ENCODE data around the gene STK25.
"Not testable (repeated sequence)": the region's sequence is repeated elsewhere in the genome, so short reads cannot be mapped to it uniquely, and the experiment has no call there.

STK25 gene

GRCh38 chr2:241507430-241508239, 749 bp downstream of the STK25 start:
- DNase-seq: peak; percentile 76

- DNase-seq: no peak
These were observed 1.5 kb downstream of the STK25 start for GRCh38 chr2:241506793-241507429.

DNA sequence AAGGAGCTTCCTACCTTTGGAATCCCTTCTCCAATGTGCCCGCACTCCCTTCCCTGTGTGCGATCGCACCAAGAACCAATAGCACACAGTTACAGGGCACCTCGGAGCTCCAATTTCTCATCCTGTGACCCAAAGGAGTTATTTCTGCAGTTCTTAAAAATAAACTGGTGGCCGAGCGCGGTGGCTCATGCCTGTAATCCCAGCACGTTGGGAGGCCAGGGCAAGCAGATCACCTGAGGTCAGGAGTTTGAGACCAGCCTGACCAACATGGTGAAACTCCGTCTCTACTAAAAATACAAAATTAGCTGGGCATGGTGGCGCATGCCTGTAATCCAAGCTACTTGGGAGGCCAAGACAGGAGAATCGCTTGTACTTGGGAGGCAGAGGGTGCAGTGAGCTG, 2.1 kb downstream of the STK25 start:
- not testable (repeated sequence) for DNase-seq

GRCh38 chr2:241505781-241506201, 2.6 kb downstream of the STK25 start:
- DNase-seq: no peak

DNA sequence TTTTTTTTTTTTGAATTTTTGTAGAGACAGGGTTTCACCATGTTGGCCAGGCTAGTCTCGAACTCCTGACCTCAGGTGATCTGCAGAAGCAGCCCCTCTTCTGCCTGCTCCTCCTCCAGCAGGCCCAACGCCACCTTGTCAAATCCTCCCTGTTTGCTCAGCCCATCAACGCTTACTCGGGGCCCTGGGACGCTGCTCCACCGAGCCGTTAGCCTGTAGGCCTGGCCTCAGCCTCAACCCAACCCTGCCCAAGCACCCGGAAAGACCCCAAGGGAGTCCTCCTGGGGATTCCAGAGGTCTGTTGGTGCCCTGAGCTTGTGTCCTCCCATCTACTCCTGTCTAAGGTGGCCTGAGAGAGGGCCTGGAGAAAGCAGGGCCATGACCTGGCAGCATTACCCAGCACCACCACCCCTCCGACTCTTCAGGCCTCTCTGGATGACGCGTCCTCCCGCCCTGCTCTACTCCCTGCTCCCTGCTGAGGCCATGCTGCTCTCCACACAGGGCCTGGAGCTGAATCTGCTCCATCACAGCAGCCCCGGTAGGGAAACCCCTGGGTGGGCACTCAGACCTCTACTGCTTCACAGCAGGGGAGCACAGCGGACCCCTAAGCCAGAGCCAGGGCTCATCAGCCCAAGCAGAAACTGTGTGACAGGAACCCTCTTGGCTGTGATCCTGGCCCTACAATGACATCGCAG, 3.2 kb downstream of the STK25 start:
- no peak for DNase-seq

GRCh38 chr2:241503776-241504392, 4.5 kb downstream of the STK25 start:
- DNase-seq: no peak

DNA sequence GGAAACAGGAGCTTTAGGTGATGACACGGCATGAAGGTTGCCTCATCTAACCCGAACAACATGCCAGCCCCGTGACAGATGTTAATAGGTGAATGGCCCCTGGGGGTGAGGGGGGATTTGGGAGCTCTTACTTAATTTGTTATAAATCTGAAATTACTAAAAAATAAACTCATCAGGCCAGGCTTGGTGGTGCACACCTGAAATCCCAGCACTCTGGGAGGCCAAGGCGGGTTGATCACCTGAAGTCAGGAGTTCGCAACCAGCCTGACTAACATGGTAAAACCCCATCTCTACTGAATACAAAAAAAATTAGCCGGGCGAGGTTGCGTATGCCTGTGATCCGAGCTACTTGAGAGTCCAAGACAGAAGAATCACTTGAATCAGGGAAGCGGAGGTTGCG, 6.1 kb downstream of the STK25 start:
- DNase-seq: no peak

DNA sequence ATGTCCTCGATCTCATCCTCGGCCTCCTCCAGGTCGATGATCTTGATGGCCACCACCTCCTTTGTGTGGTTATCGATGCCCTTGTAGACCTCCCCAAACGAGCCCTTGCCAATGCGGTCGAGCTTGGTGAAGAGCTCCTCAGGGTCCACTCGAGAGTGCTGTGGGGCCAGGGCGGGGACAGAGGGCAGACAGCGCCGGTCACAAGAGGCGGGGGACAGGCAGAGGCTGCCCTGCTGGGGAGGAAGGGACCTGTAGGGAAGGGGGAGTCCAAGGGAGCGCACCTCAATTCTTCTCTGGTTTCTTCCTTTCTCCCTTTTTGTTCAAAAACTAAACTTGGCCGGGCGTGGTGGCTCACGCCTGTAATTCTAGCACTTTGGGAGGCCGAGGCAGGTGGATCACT, 6.8 kb downstream of the STK25 start:
- DNase-seq: no peak

GRCh38 chr2:241501099-241501541, 7.3 kb downstream of the STK25 start:
- DNase-seq: no peak

- no peak for DNase-seq
These were observed 7.9 kb downstream of the STK25 start for GRCh38 chr2:241500431-241500975.

- DNase-seq: no peak
These were observed 8.4 kb downstream of the STK25 start for GRCh38 chr2:241500016-241500415.

GRCh38 chr2:241499146-241499965, 9.0 kb downstream of the STK25 start:
- DNase-seq: no peak

DNA sequence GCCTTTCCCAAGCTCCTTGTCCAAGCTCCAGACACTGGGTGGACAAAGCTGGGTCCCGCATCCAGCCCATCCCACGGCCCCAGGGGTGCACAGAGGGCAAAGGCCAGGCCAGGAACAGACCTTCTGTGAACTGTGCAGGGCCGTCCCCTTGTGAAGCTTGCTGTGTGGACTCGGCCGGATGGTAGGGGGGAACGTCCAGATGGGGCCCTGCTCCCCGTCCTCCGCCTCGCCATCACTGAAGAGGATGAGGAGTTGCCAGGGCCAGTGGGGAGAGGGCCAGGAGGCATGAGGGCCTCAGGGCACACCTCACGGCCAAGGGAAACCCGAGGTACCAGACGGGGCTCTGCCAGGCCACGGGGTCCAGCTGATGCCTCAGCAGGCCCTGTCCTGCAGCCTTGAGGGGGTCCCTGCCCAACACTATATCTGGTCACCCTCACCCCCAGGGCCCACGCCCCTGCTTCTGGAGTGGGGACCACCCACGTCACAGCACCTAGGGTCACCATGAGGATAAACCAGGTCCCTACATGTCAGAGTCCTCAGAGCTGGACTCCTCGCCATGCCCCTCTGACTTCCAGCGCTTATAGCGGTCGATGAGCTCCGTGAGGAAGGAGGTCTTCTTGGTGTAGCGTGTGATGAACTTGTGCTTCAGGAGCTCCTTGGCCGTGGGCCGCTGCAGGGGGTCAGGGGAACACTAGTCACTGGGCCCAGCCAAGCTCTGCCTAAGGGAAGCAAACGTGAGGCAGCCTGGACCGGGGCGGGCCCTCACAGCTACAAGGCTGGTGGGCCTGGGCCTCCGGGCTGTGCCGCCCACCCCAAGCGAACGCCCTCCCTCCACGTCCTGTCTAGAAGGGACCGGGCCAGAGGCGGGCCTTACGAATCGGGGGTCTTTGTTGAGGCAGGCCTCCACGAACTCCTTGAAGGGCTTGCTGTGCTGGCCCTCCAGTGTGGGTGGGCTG, 10.0 kb downstream of the STK25 start:
- DNase-seq: no peak

- no peak for DNase-seq
These were observed 11.2 kb downstream of the STK25 start for GRCh38 chr2:241496904-241497877.

GRCh38 chr2:241496003-241496707, 12.2 kb downstream of the STK25 start:
- DNase-seq: no peak

GRCh38 chr2:241495172-241496002, 13.0 kb downstream of the STK25 start:
- no peak for DNase-seq

DNA sequence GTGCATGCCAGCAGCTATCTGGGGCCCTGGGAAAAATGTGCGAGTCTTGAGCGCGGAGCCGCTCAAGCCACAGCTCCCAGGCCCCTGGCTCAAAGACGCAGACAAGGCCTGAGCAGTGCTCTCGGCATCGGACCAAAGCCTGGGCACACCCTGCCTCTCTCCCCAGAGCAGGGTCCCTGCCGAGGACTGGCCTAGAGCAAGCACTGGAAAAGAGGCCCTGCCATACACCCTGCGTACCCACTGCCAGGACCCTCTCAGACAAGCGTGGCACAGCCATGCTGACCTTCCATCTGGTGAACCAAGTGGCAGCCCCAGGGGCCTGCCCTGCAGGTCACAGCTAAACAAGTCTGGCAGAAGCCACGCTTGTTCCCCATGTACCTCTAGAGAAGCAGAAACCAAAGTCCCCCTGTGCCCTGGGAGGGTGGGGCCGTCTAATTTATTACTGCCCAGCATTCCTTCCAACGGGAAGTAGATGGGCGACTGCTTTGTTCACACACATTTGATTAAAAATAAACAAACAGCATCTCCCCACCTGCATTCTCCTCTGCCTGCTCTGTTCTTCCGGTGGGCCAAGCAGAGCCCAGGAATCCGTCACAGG, 14.0 kb downstream of the STK25 start:
- no peak for DNase-seq

- no peak for DNase-seq
These were observed 15.3 kb downstream of the STK25 start for GRCh38 chr2:241493092-241493491.
